Neuronal stem cell (in vitro differentiated cells): Measurements from ENCODE around the gene SLC7A14.

ENCODE experiments used
- DNase-seq: peaks from one replicate; pipeline ENCODE4 v3.0.0-alpha.2; 2013; ENCODE audit warnings: low spot score
- H2AFZ ChIP-seq: one replicate; pipeline ENCODE4 v1.6.1; 2013; ENCODE audit warnings: mild to moderate bottlenecking, low read length, inconsistent platforms
- H2AK5ac ChIP-seq: 2 replicates; pipeline ENCODE4 v1.6.1; 2013; ENCODE audit warnings: low read depth, mild to moderate bottlenecking, inconsistent platforms, low read length, moderate library complexity, mixed read lengths
- H2BK120ac ChIP-seq: 2 replicates; pipeline ENCODE4 v1.6.1; 2013; ENCODE audit warnings: low read depth, mild to moderate bottlenecking, inconsistent platforms, low read length, moderate library complexity, mixed read lengths
- H2BK12ac ChIP-seq: one replicate; pipeline ENCODE4 v1.6.1; 2013; ENCODE audit warnings: low read length, inconsistent platforms
- H2BK15ac ChIP-seq: 2 replicates; pipeline ENCODE4 v1.6.1; 2013; ENCODE audit warnings: mild to moderate bottlenecking, low read length, inconsistent platforms, mixed read lengths
- H2BK5ac ChIP-seq: one replicate; pipeline ENCODE4 v1.6.1; 2013; ENCODE audit warnings: inconsistent platforms, mild to moderate bottlenecking, low read length, moderate library complexity
- H3K14ac ChIP-seq: one replicate; pipeline ENCODE4 v1.6.1; 2013; ENCODE audit warnings: low read length, inconsistent platforms
- H3K18ac ChIP-seq: 2 replicates; pipeline ENCODE4 v1.6.1; 2013; ENCODE audit warnings: low read length, inconsistent platforms
- H3K23ac ChIP-seq: 2 replicates; pipeline ENCODE4 v1.6.1; 2013; ENCODE audit warnings: low read depth, mild to moderate bottlenecking, mixed read lengths, low read length, inconsistent platforms; ENCODE audit not compliant: poor library complexity
- H3K27ac ChIP-seq: replicated peaks from 3 replicates; pipeline ENCODE4 v1.5.1; 2013; ENCODE audit warnings: low read length, inconsistent platforms
- H3K27me3 ChIP-seq, 3 experiments: 2 replicates each; pipeline ENCODE4 v1.6.1; 2013; ENCODE audit warnings: low read length in 3 of 3, mild to moderate bottlenecking in 2 of 3, inconsistent platforms in 1 of 3, low read depth in 1 of 3, mixed read lengths in 1 of 3, moderate library complexity in 1 of 3; ENCODE audit not compliant: control insufficient read depth in 3 of 3, insufficient read depth in 3 of 3
- H3K36me3 ChIP-seq, 2 donors: replicated peaks in 1 of 2; 2 replicates each; pipeline ENCODE4 v1.6.1; 2013; ENCODE audit warnings: low read length in 2 of 2; ENCODE audit not compliant: control insufficient read depth in 2 of 2, insufficient read depth in 2 of 2
- H3K4ac ChIP-seq: 2 replicates; pipeline ENCODE4 v1.6.1; 2013; ENCODE audit warnings: inconsistent platforms, mild to moderate bottlenecking, low read length, moderate library complexity
- H3K4me1 ChIP-seq, 2 donors: 1 replicate in 1 of 2; 2 replicates in 1 of 2; pipeline ENCODE4 v1.6.1; 2013; ENCODE audit warnings: low read length in 2 of 2, low read depth in 1 of 2; ENCODE audit not compliant: control insufficient read depth in 2 of 2, insufficient read depth in 1 of 2
- H3K4me2 ChIP-seq: one replicate; pipeline ENCODE4 v1.6.1; 2013; ENCODE audit warnings: mild to moderate bottlenecking, low read length, inconsistent platforms; ENCODE audit not compliant: insufficient read depth, poor library complexity, severe bottlenecking
- H3K4me3 ChIP-seq, 2 donors: 2 replicates each; pipeline ENCODE4 v1.5.1; 2013; ENCODE audit warnings: low read length in 2 of 2, mild to moderate bottlenecking in 2 of 2, inconsistent platforms in 1 of 2, moderate library complexity in 1 of 2
- H3K79me1 ChIP-seq: one replicate; pipeline ENCODE4 v1.6.1; 2013; ENCODE audit warnings: low read depth, mild to moderate bottlenecking, inconsistent platforms, low read length, moderate library complexity
- H3K9ac ChIP-seq: one replicate; pipeline ENCODE4 v1.6.1; 2013; ENCODE audit warnings: mild to moderate bottlenecking, low read depth, low read length, inconsistent platforms; ENCODE audit not compliant: poor library complexity
- H3K9me3 ChIP-seq, 2 donors: replicated peaks in 1 of 2; 2 replicates each; pipeline versions ENCODE3 to v1.6.1; 2013; ENCODE audit warnings: low read length in 2 of 2, mild to moderate bottlenecking in 2 of 2, inconsistent platforms in 1 of 2, low read depth in 1 of 2, mixed read lengths in 1 of 2, moderate library complexity in 1 of 2; ENCODE audit not compliant: control insufficient read depth in 2 of 2, insufficient read depth in 1 of 2
- H4K8ac ChIP-seq: one replicate; pipeline ENCODE4 v1.6.1; 2013; ENCODE audit warnings: low read depth, mild to moderate bottlenecking, inconsistent platforms, low read length, moderate library complexity
- H4K91ac ChIP-seq: one replicate; pipeline ENCODE4 v1.6.1; 2013; ENCODE audit warnings: low read length, low read depth, mild to moderate bottlenecking, inconsistent platforms; ENCODE audit not compliant: poor library complexity
- WGBS, 2 donors: extraction: QIAGEN DNeasy Blood & Tissue Kit; methylation state at CpG; one replicate each; pipeline ENCODE4 v1.1.7; 2013; ENCODE audit warnings: missing lambda C conversion rate in 2 of 2, mixed read lengths in 1 of 2; ENCODE audit not compliant: insufficient read length in 2 of 2, insufficient replicate concordance in 1 of 2; ENCODE audit errors: extremely low coverage in 2 of 2; 5-methylcytosine and 5-hydroxymethylcytosine counted together

Gene SLC7A14

GRCh38 chr3:170467571-170468147 is 118.2 kb downstream of the SLC7A14 start:
- Histone ChIP-seq H2AFZ (no peak overlapping the region), H3K14ac (no peak overlapping the region), H3K27me3 (no peaks in the 10 kb centered on the region), H3K4me1 (peaks cover 0 to 8% of the 10 kb centered on the region in 2 donors), H3K9me3 (no peaks in the 10 kb centered on the region), H3K79me1 (no peaks in the 10 kb centered on the region), H3K18ac (no peak overlapping the region), H3K4me2 (no peak overlapping the region), H2BK5ac (no peak overlapping the region), H3K27ac (no peak overlapping the region), H3K36me3 (no peaks in the 10 kb centered on the region), H3K9ac (no peak overlapping the region), H2BK15ac (no peak overlapping the region), H2BK12ac (no peak overlapping the region), H3K23ac (no peak overlapping the region), H4K8ac (no peak overlapping the region), H3K4ac (no peak overlapping the region), H2AK5ac (no peak overlapping the region), H2BK120ac (no peak overlapping the region), H4K91ac (no peak overlapping the region), H3K4me3 (no peak overlapping the region)
- no CpG with 5 or more reads among the region's 7 CpGs for WGBS, 2 donors
- DNase-seq = no peak

DNA sequence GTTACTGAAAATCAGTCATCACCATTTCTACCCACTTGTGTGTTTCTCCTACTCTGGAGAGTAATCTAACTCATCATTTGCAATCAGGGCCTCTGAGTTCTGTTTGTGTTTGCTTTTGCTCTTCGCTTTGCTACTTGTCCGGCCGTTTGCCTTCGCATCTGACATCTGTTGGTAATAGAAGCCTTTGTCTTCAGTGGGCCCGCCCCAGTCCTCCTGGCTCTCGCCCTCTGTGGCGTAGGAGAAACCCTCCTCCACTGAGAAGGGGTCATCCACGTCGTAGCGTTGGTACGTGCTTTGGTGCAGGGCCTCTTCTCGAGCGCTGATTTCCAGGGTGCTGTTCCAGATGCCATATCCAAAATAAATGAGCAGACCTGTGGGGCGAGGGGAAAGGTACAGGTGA is 118.9 kb downstream of the SLC7A14 start:
- no peak overlapping the region for H3K4ac ChIP-seq
- no peaks in the 10 kb centered on the region for H3K36me3 ChIP-seq
- H2AK5ac ChIP-seq = no peak overlapping the region
- H2BK5ac ChIP-seq = no peak overlapping the region
- H3K14ac ChIP-seq = no peak overlapping the region
- no peak overlapping the region for H4K8ac ChIP-seq
- H3K23ac ChIP-seq = no peak overlapping the region
- peaks cover 0 to 8% of the 10 kb centered on the region in 2 donors for H3K4me1 ChIP-seq
- no peak overlapping the region for H4K91ac ChIP-seq
- H3K9me3 ChIP-seq = no peaks in the 10 kb centered on the region
- H2BK120ac ChIP-seq = no peak overlapping the region
- H3K18ac ChIP-seq = no peak overlapping the region
- no peaks in the 10 kb centered on the region for H3K27me3 ChIP-seq
- no peak overlapping the region for H3K4me3 ChIP-seq
- peak overlapping the region; percentile 65 for H2AFZ ChIP-seq
- H3K9ac ChIP-seq = no peak overlapping the region
- H2BK12ac ChIP-seq = no peak overlapping the region
- no peaks in the 10 kb centered on the region for H3K79me1 ChIP-seq
- no peak overlapping the region for H2BK15ac ChIP-seq
- H3K27ac ChIP-seq = no peak overlapping the region
- no peak for DNase-seq
- H3K4me2 ChIP-seq = no peak overlapping the region
- WGBS, 2 donors = no CpG with 5 or more reads among the region's 14 CpGs

GRCh38 chr3:170465955-170466354 is 119.9 kb downstream of the SLC7A14 start:
- H3K4me1 ChIP-seq = peaks cover 0 to 6% of the 10 kb centered on the region in 2 donors
- no peak overlapping the region for H3K4me3 ChIP-seq
- no peak overlapping the region for H3K4me2 ChIP-seq
- no peaks in the 10 kb centered on the region for H3K79me1 ChIP-seq
- no peak for DNase-seq
- WGBS, 2 donors = no CpG with 5 or more reads among the region's 3 CpGs
- no peak overlapping the region for H4K8ac ChIP-seq
- no peaks in the 10 kb centered on the region for H3K9me3 ChIP-seq
- no peak overlapping the region for H3K27ac ChIP-seq
- no peak overlapping the region for H4K91ac ChIP-seq
- H3K9ac ChIP-seq = no peak overlapping the region
- no peak overlapping the region for H2AFZ ChIP-seq
- H2BK15ac ChIP-seq = no peak overlapping the region
- no peak overlapping the region for H2AK5ac ChIP-seq
- no peak overlapping the region for H3K14ac ChIP-seq
- no peak overlapping the region for H3K23ac ChIP-seq
- no peak overlapping the region for H2BK5ac ChIP-seq
- H3K18ac ChIP-seq = no peak overlapping the region
- H3K27me3 ChIP-seq = no peaks in the 10 kb centered on the region
- H3K36me3 ChIP-seq = no peaks in the 10 kb centered on the region
- no peak overlapping the region for H2BK12ac ChIP-seq
- no peak overlapping the region for H3K4ac ChIP-seq
- H2BK120ac ChIP-seq = no peak overlapping the region

DNA sequence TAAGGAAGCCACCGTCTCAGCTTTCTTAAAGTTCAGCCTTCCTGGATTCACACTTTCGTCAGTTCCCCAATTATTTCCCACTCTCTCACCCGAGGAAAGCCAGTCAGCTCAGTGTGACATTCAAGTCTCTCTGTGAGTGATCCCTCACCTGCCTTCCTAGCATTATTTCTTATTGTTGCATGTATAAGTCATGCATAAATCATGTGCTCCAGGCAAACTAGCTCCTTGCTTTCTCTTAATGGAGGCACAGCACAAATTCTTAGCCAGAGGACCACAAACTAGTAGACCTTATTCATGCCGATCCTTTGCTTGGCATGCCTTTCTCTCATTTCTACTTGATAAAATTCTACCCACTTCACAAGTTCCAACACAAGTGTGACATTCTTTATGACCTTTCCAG is 122.9 kb downstream of the SLC7A14 start:
- H2AK5ac ChIP-seq = no peak overlapping the region
- H2BK120ac ChIP-seq = no peak overlapping the region
- H2BK12ac ChIP-seq = no peak overlapping the region
- H4K8ac ChIP-seq = no peak overlapping the region
- no peak overlapping the region for H2AFZ ChIP-seq
- H2BK15ac ChIP-seq = no peak overlapping the region
- no peak overlapping the region for H3K14ac ChIP-seq
- no peak overlapping the region for H3K4me2 ChIP-seq
- no peaks in the 10 kb centered on the region for H3K27me3 ChIP-seq
- no peak overlapping the region for H3K23ac ChIP-seq
- no peak overlapping the region for H3K4me3 ChIP-seq
- H3K4ac ChIP-seq = no peak overlapping the region
- no peak overlapping the region for H3K9ac ChIP-seq
- H3K9me3 ChIP-seq = no peaks in the 10 kb centered on the region
- no CpG with 5 or more reads among the region's 4 CpGs for WGBS, 2 donors
- peaks cover 0 to 4% of the 10 kb centered on the region in 2 donors for H3K4me1 ChIP-seq
- H3K27ac ChIP-seq = no peak overlapping the region
- DNase-seq = no peak
- H4K91ac ChIP-seq = no peak overlapping the region
- H3K18ac ChIP-seq = no peak overlapping the region
- H3K79me1 ChIP-seq = no peaks in the 10 kb centered on the region
- H3K36me3 ChIP-seq = no peaks in the 10 kb centered on the region
- H2BK5ac ChIP-seq = no peak overlapping the region
